WTC11 (cell line): ENCODE measurements around the gene OVAAL. TPM values are rescaled to one million over a fixed set of nuclear protein-coding genes. Genes with fewer than 3 reads are reported as not detected.

Source experiments
- ATAC-seq: fragments of 200-7000 bp; cut with Tn5 transposase; 2 replicates; pipeline ENCODE4 v1.10.0; 2021; ENCODE audit warnings: mild to moderate bottlenecking, moderate library complexity
- CTCF ChIA-PET: fragments of 300-600 bp; sonication (Branson Sonifier 250); formaldehyde crosslinking; loops from one replicate; lab custom pipeline; 2021; ENCODE audit warnings: antibody characterized with exemption; lab: Charles Lee
- POLR2A ChIA-PET: fragments of 350-600 bp; sonication (Branson Sonifier 250); formaldehyde crosslinking; loops from one replicate; lab custom pipeline; 2021; ENCODE audit warnings: antibody characterized with exemption; lab: Charles Lee
- DNase-seq: peaks from one replicate; pipeline ENCODE4 v3.0.0; 2021; ENCODE audit warnings: low spot score
- H3K27ac Mint-ChIP-seq: 2 replicates; pipeline ENCODE4 v1.8.0; 2021; ENCODE audit warnings: mixed read lengths
- H3K27me3 Mint-ChIP-seq: 2 replicates; pipeline ENCODE4 v1.8.0; 2021; ENCODE audit warnings: low read depth, mild to moderate bottlenecking, moderate library complexity, mixed read lengths
- H3K36me3 Mint-ChIP-seq: 2 replicates; pipeline ENCODE4 v1.8.0; 2021; ENCODE audit warnings: mixed read lengths
- H3K4me1 Mint-ChIP-seq: 2 replicates; pipeline ENCODE4 v1.8.0; 2022; ENCODE audit warnings: mixed read lengths
- H3K4me3 Mint-ChIP-seq: 2 replicates; pipeline ENCODE4 v1.8.0; 2021; ENCODE audit warnings: mild to moderate bottlenecking, moderate library complexity, mixed read lengths
- H3K9me3 Mint-ChIP-seq: 2 replicates; pipeline ENCODE4 v1.8.0; 2021; ENCODE audit warnings: mixed read lengths
- AR ChIP-seq: fragments of 250-450 bp; sonication (Bioruptor Pico); IDR thresholded peaks from 2 replicates; pipeline ENCODE4 v1.9.0; 2021; ENCODE audit warnings: mild to moderate bottlenecking
- CREM ChIP-seq: sonication (generic); formaldehyde crosslinking; IDR thresholded peaks from 2 replicates; pipeline ENCODE4 v1.8.1; 2022; ENCODE audit warnings: mild to moderate bottlenecking, missing genetic modification reagents, moderate library complexity
- GRHL2 ChIP-seq: fragments of 250-450 bp; sonication (Bioruptor Pico); IDR thresholded peaks from 2 replicates; pipeline ENCODE4 v1.8.0; 2022; ENCODE audit warnings: mild to moderate bottlenecking, moderate library complexity; ENCODE audit not compliant: insufficient replicate concordance, severe bottlenecking
- HMGXB4 ChIP-seq: sonication (generic); formaldehyde crosslinking; IDR thresholded peaks from 2 replicates; pipeline ENCODE4 v1.8.1; 2023; ENCODE audit warnings: mild to moderate bottlenecking, moderate library complexity, missing genetic modification reagents
- IRF2 ChIP-seq: sonication (generic); formaldehyde crosslinking; IDR thresholded peaks from 2 replicates; pipeline ENCODE4 v1.8.0; 2022; ENCODE audit warnings: low read depth, missing genetic modification reagents, borderline replicate concordance
- MAX ChIP-seq: sonication (generic); formaldehyde crosslinking; IDR thresholded peaks from 2 replicates; pipeline ENCODE4 v1.8.0; 2022; ENCODE audit warnings: mild to moderate bottlenecking, missing genetic modification reagents
- MYBL2 ChIP-seq: sonication (generic); formaldehyde crosslinking; IDR thresholded peaks from 2 replicates; pipeline ENCODE4 v1.8.1; 2023; ENCODE audit warnings: mild to moderate bottlenecking, moderate library complexity, missing genetic modification reagents
- NFATC4 ChIP-seq: fragments of 250-450 bp; sonication (Bioruptor Pico); IDR thresholded peaks from 2 replicates; pipeline ENCODE4 v1.9.0; 2021; ENCODE audit warnings: mild to moderate bottlenecking
- NR2C2 ChIP-seq: sonication (generic); formaldehyde crosslinking; IDR thresholded peaks from 2 replicates; pipeline ENCODE4 v1.8.0; 2022; ENCODE audit warnings: mild to moderate bottlenecking, missing genetic modification reagents
- SMAD4 ChIP-seq: sonication (generic); formaldehyde crosslinking; IDR thresholded peaks from 2 replicates; pipeline ENCODE4 v1.8.0; 2022; ENCODE audit warnings: mild to moderate bottlenecking, missing genetic modification reagents
- ZNF671 ChIP-seq: fragments of 250-450 bp; sonication (Bioruptor Pico); IDR thresholded peaks from 2 replicates; pipeline ENCODE4 v1.8.0; 2021; ENCODE audit warnings: mild to moderate bottlenecking
- total RNA-seq: library from RNA; stranded (reverse); gene quantifications from 3 replicates; pipeline ENCODE4 v1.2.3, GENCODE V29; 2021
- TF ChIP-seq, protein P1 (sequence below): sonication (generic); formaldehyde crosslinking; IDR thresholded peaks from 2 replicates; pipeline ENCODE4 v1.8.1; 2022; ENCODE audit warnings: mild to moderate bottlenecking, missing genetic modification reagents, moderate library complexity, borderline replicate concordance
- TF ChIP-seq, protein P2 (sequence below): fragments of 250-450 bp; sonication (Bioruptor Pico); conservative IDR thresholded peaks from 2 replicates; pipeline ENCODE4 v1.9.0; 2021; ENCODE audit warnings: mild to moderate bottlenecking
- TF ChIP-seq, protein P3 (sequence below): sonication (generic); formaldehyde crosslinking; IDR thresholded peaks from 2 replicates; pipeline ENCODE4 v1.8.1; 2022; ENCODE audit warnings: missing genetic modification reagents, borderline replicate concordance
- TF ChIP-seq, protein P4 (sequence below): sonication (generic); formaldehyde crosslinking; IDR thresholded peaks from 2 replicates; pipeline ENCODE4 v1.8.1; 2022; ENCODE audit warnings: mild to moderate bottlenecking, moderate library complexity, missing genetic modification reagents
- TF ChIP-seq, protein P5 (sequence below): sonication (generic); formaldehyde crosslinking; conservative IDR thresholded peaks from 2 replicates; pipeline ENCODE4 v1.8.1; 2023; ENCODE audit warnings: mild to moderate bottlenecking, low read depth, missing genetic modification reagents, moderate library complexity

Gene OVAAL
- total RNA-seq, 1 experiment from 2014 or later: not detected

DNA sequence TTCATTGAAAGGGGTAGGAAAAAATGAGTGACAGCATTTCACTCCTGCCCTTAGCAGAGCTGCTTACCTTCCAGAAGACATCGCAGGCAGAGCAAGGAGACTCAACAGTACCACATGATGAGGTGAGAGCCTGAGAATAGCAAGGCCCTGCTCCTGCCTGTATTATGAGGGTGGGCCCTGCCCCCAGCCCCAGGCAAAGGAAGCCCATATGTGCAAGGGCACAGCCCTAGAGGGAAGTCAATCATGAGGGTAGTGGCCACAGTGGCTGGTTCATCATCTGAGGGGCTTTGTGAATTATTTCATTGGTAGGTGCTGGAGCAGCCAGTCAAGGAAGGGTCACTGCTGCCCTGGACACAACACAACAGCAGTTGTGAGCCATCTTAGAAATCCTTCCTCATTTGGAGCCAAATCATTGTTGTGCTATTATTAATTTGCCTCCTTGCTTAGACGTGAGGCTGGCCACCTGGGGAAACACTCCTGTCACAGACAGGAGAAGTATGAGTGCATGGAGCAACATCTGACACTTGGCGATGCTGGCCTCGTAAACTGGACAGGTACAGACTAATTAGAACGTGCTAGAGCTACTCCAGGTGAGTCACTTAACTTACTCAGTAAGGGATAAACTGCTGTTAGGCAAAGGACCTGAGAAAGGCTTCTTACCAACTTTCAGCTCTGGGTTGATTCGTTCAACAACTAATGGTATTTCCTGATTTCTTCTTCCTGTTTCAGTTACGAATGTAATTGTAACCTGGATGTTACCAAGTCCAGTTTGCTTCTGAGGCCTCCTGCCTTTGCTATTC lies 33.6 kb upstream of the OVAAL start (continued):
- TF ChIP-seq, protein P1, sequence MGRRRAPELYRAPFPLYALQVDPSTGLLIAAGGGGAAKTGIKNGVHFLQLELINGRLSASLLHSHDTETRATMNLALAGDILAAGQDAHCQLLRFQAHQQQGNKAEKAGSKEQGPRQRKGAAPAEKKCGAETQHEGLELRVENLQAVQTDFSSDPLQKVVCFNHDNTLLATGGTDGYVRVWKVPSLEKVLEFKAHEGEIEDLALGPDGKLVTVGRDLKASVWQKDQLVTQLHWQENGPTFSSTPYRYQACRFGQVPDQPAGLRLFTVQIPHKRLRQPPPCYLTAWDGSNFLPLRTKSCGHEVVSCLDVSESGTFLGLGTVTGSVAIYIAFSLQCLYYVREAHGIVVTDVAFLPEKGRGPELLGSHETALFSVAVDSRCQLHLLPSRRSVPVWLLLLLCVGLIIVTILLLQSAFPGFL (CRISPR knock-in tag): no peak
- TF ChIP-seq AR (CRISPR knock-in tag) (no peak), MAX (CRISPR knock-in tag) (no peak), NR2C2 (CRISPR knock-in tag) (no peak), MYBL2 (CRISPR knock-in tag) (no peak), IRF2 (CRISPR knock-in tag) (no peak)
- TF ChIP-seq, protein P2, sequence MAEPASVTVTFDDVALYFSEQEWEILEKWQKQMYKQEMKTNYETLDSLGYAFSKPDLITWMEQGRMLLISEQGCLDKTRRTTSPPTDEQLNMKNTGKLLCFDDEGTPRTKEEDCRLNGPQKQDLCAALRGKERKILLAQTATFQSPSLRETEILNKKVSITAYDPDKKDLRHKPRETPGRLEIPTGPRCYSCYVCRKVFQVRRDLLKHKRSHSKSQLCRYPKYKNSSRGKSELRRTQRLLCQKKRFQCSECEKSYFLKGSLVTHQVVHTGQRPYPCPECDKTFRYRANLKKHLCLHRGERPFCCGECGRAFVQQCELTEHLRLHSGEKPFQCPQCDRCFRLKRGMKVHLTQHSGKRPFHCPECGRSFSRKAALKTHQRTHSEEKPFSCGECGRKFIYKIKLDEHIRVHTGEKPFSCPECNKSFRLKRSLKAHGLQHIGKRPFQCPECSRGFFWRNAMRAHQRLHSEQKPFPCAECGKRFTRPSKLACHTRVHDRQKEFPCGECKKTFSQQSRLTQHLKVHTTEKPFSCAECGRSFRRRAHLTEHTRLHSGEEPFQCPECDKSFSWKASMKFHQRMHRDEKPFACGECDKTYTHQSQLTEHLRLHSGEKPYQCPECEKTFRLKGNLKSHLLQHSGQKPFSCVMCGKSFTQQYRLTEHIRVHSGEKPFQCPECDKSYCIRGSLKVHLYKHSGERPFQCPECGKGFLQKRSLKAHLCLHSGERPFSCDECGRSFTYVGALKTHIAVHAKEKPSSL (CRISPR knock-in tag): no peak
- TF ChIP-seq, protein P3, sequence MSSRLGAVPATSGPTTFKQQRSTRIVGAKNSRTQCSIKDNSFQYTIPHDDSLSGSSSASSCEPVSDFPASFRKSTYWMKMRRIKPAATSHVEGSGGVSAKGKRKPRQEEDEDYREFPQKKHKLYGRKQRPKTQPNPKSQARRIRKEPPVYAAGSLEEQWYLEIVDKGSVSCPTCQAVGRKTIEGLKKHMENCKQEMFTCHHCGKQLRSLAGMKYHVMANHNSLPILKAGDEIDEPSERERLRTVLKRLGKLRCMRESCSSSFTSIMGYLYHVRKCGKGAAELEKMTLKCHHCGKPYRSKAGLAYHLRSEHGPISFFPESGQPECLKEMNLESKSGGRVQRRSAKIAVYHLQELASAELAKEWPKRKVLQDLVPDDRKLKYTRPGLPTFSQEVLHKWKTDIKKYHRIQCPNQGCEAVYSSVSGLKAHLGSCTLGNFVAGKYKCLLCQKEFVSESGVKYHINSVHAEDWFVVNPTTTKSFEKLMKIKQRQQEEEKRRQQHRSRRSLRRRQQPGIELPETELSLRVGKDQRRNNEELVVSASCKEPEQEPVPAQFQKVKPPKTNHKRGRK: no peak

GRCh38 chr1:180525715-180526039 lies 33.1 kb upstream of the OVAAL start:
- H3K36me3 Mint-ChIP-seq: no peaks in the 10 kb centered on the region
- H3K9me3 Mint-ChIP-seq: no peaks in the 10 kb centered on the region
- POLR2A ChIA-PET: no interaction called here
- TF ChIP-seq CREM (CRISPR knock-in tag) (no peak), MAX (CRISPR knock-in tag) (no peak), SMAD4 (CRISPR knock-in tag) (no peak), HMGXB4 (CRISPR knock-in tag) (no peak), ZNF671 (CRISPR knock-in tag) (no peak), NFATC4 (CRISPR knock-in tag) (no peak), GRHL2 (CRISPR knock-in tag) (no peak)
- TF ChIP-seq, protein P4, sequence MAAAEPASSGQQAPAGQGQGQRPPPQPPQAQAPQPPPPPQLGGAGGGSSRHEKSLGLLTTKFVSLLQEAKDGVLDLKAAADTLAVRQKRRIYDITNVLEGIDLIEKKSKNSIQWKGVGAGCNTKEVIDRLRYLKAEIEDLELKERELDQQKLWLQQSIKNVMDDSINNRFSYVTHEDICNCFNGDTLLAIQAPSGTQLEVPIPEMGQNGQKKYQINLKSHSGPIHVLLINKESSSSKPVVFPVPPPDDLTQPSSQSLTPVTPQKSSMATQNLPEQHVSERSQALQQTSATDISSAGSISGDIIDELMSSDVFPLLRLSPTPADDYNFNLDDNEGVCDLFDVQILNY (CRISPR knock-in tag): no peak
- TF ChIP-seq, protein P3: no peak
- TF ChIP-seq, protein P5, sequence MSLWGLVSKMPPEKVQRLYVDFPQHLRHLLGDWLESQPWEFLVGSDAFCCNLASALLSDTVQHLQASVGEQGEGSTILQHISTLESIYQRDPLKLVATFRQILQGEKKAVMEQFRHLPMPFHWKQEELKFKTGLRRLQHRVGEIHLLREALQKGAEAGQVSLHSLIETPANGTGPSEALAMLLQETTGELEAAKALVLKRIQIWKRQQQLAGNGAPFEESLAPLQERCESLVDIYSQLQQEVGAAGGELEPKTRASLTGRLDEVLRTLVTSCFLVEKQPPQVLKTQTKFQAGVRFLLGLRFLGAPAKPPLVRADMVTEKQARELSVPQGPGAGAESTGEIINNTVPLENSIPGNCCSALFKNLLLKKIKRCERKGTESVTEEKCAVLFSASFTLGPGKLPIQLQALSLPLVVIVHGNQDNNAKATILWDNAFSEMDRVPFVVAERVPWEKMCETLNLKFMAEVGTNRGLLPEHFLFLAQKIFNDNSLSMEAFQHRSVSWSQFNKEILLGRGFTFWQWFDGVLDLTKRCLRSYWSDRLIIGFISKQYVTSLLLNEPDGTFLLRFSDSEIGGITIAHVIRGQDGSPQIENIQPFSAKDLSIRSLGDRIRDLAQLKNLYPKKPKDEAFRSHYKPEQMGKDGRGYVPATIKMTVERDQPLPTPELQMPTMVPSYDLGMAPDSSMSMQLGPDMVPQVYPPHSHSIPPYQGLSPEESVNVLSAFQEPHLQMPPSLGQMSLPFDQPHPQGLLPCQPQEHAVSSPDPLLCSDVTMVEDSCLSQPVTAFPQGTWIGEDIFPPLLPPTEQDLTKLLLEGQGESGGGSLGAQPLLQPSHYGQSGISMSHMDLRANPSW: no peak
- ATAC-seq (no peak), DNase-seq (no peak)
- no peak overlapping the region for H3K27ac Mint-ChIP-seq
- H3K27me3 Mint-ChIP-seq: no peaks in the 10 kb centered on the region
- peaks cover 44% of the 10 kb centered on the region for H3K4me1 Mint-ChIP-seq
- no peak overlapping the region for H3K4me3 Mint-ChIP-seq
- CTCF ChIA-PET: interaction anchor here (1.3 kb wide), 1 partner anchor 10 kb away, joined by 3 read pairs; no protein-coding TSS in a partner anchor
